ENCODE data around the gene ANXA10.

ANXA10 gene

DNA sequence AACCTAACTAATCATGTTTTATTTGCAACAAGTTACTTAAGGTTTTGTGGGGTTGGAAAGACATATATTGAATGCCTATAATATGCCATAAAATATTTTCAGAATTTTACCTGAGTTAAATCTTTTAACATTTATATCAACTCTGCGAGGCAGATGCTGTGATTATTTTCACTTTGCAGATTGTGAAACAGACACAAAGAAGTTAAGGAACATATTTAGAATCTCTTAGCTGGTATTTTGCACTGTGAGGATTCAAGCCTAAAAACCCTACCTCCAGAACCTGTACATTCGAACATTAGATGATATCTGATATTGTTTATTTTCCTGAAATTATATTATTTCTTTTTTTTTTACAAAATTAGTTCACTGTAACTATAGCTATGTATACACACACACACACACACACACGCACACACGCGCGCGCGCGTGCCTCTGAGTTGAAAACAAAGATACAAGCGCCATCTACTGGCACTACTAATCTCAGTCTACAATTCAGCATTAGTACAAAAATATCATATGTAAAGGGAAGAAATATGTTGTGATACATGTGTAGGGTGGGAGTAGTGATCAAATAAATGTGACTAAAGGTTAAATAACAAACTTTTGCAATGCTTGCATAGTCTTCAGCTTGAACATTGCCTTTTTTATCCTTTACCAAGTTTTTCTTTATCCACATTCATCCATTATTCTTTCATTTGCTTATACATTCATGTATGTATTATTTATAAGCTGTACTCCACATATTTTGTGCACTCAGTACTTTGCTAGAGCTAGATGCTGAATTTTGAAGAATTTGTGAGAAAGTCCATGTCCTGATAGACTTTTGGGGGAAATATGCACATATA lies 61.5 kb downstream of the ANXA10 start:
- Histone ChIP-seq H3K36me3 (ENCODE audit: control insufficient read depth, insufficient read depth, low read length) (no peaks in the 10 kb centered on the region), H3K4me1 (ENCODE audit: control insufficient read depth, insufficient read depth, low read length) (peaks cover 6% of the 10 kb centered on the region), H3K9me3 (ENCODE audit: control insufficient read depth, insufficient read depth, low read length) (no peaks in the 10 kb centered on the region), H3K4me3 (ENCODE audit: low read length) (no peak overlapping the region), H3K27me3 (ENCODE audit: control insufficient read depth, insufficient read depth, low read length) (no peaks in the 10 kb centered on the region), H3K27ac (ENCODE audit: low read length) (no peak overlapping the region)
- DNase-seq (ENCODE audit: low read depth, low spot score), result no peak
- WGBS (ENCODE audit: insufficient coverage, insufficient read length), result no CpG with 5 or more reads among the region's 10 CpGs

DNA sequence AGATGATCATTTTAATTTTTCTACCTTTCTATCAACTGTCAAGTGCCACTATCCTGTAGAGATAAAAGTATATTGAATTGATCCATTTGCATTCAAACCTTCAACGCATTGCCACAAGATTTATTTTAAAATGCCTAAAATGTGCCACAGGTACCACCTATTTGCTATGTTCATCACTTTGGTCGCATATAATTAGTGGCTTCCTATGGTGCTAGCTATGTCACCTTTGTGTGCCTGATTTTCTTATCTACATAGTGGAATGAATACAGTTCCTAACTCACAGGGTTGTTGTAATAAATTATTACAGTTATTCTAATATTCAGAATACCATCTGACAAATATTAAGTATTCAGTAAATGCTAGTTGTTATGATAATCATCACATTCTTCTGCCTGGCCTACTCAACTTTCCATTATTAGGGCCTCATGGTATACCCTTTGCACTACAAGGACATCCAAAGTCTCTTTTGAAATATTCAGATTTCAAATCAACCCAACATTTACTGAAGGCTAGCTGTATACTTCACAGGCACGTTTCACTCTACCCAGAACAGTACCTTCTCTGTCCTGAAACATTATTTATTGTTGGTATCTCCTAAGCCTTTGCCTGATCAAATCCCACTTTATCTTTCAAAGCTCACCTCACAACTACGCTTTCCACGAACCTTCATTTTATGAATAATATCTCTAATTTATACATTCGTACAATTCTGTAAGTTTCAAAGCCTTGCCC lies 62.4 kb downstream of the ANXA10 start:
- DNase-seq (ENCODE audit: low read depth, low spot score), result no peak
- H3K27ac ChIP-seq (ENCODE audit: low read length), result no peak overlapping the region
- no peaks in the 10 kb centered on the region for H3K36me3 ChIP-seq (ENCODE audit: control insufficient read depth, insufficient read depth, low read length)
- no peaks in the 10 kb centered on the region for H3K27me3 ChIP-seq (ENCODE audit: control insufficient read depth, insufficient read depth, low read length)
- no peak overlapping the region for H3K4me3 ChIP-seq (ENCODE audit: low read length)
- 100% methylated on average over 3 of the region's 6 CpGs for WGBS (ENCODE audit: insufficient coverage, insufficient read length)
- H3K4me1 ChIP-seq (ENCODE audit: control insufficient read depth, insufficient read depth, low read length), result peaks cover 6% of the 10 kb centered on the region
- H3K9me3 ChIP-seq (ENCODE audit: control insufficient read depth, insufficient read depth, low read length), result no peaks in the 10 kb centered on the region

DNA sequence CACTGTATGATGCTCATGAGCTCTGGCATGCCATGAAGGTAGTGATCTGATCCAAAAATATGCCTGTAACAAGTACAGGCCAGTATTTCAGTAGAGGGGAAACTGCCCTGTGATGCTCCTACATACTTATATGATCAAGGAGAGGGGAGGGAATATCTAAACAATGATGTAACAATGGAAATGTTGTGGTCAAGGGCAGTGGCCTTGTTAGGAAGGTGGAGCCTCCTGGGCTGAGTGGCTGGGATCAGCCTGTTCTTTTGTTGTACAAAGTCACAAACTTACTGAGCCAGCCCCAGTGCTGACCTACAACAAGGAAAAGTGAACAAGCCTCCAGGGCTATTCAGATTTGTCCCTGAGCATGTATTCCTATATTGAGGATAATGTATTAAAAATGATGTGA lies 70.3 kb downstream of the ANXA10 start:
- Histone ChIP-seq H3K36me3 (ENCODE audit: control insufficient read depth, insufficient read depth, low read length) (no peaks in the 10 kb centered on the region), H3K4me1 (ENCODE audit: control insufficient read depth, insufficient read depth, low read length) (no peaks in the 10 kb centered on the region), H3K9me3 (ENCODE audit: control insufficient read depth, insufficient read depth, low read length) (no peaks in the 10 kb centered on the region), H3K4me3 (ENCODE audit: low read length) (no peak overlapping the region), H3K27ac (ENCODE audit: low read length) (no peak overlapping the region), H3K27me3 (ENCODE audit: control insufficient read depth, insufficient read depth, low read length) (no peaks in the 10 kb centered on the region)
- no peak for DNase-seq (ENCODE audit: low read depth, low spot score)

DNA sequence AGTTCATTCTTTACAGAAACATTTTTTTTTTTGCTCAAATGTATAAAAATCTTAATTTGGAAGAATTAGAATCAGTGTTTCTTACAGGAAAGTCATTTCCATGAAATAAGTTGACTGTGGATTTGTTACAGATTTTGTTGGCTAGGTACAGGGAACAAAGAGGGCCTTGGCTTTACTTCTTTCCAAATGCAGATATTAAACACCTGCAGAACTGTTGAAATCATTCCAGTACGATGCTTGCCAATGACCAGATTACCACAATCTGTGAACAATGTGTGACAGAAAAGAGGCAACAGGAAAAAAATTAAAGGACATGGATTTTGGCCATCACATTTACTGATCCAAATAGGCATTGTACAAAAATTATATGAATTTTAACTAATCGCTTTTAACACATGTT lies 70.8 kb downstream of the ANXA10 start:
- Histone ChIP-seq H3K9me3 (ENCODE audit: control insufficient read depth, insufficient read depth, low read length) (no peaks in the 10 kb centered on the region), H3K27ac (ENCODE audit: low read length) (no peak overlapping the region), H3K4me1 (ENCODE audit: control insufficient read depth, insufficient read depth, low read length) (no peaks in the 10 kb centered on the region), H3K4me3 (ENCODE audit: low read length) (no peak overlapping the region), H3K27me3 (ENCODE audit: control insufficient read depth, insufficient read depth, low read length) (no peaks in the 10 kb centered on the region), H3K36me3 (ENCODE audit: control insufficient read depth, insufficient read depth, low read length) (no peaks in the 10 kb centered on the region)
- WGBS (ENCODE audit: insufficient coverage, insufficient read length), result no CpG with 5 or more reads among the region's 2 CpGs
- no peak for DNase-seq (ENCODE audit: low read depth, low spot score)

DNA sequence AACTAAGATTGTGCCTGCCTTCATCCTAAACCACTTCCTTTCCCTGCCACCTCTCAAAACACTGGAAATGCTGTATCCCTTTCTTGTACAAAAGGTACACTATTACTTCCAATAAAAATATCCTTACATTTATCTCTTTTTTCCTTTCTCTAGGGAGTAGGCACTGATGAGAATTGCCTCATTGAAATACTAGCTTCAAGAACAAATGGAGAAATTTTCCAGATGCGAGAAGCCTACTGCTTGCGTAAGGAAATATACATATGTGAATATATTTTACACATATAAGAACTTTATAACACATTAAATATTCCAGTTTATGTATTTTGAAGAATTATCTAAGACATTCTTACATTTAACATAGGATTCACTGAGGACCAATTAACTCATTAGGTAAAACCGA lies 71.7 kb downstream of the ANXA10 start:
- H3K27me3 ChIP-seq (ENCODE audit: control insufficient read depth, insufficient read depth, low read length), result no peaks in the 10 kb centered on the region
- H3K4me1 ChIP-seq (ENCODE audit: control insufficient read depth, insufficient read depth, low read length), result no peaks in the 10 kb centered on the region
- H3K36me3 ChIP-seq (ENCODE audit: control insufficient read depth, insufficient read depth, low read length), result no peaks in the 10 kb centered on the region
- no CpG with 5 or more reads among the region's 3 CpGs for WGBS (ENCODE audit: insufficient coverage, insufficient read length)
- H3K27ac ChIP-seq (ENCODE audit: low read length), result no peak overlapping the region
- DNase-seq (ENCODE audit: low read depth, low spot score), result no peak
- no peaks in the 10 kb centered on the region for H3K9me3 ChIP-seq (ENCODE audit: control insufficient read depth, insufficient read depth, low read length)
- H3K4me3 ChIP-seq (ENCODE audit: low read length), result no peak overlapping the region

DNA sequence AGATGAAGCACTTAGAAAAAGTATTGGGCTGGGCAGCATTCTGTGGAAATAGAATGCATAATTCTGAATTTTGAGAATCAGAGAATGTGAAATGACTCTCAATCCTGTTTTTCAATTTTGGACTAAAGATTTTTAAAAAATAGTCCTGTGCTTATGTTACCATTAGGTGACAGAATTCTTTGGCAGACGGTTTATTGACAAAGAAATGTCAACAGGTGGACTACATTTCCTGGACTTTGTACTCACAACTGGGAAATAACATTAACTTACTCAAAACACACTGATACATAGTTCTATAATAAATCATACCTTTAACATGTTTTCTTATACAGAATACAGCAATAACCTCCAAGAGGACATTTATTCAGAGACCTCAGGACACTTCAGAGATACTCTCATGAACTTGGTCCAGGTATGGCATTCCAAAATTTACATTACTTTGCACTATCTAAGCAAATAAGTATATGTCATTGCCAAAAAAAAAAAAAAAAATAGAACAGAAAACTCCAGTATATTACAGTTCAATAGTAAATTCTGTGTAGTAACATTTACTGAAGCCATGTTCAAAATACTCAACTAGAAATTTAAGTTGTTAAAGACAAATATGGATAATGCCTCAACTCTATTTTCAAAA lies 72.7 kb downstream of the ANXA10 start:
- Histone ChIP-seq H3K27ac (ENCODE audit: low read length) (no peak overlapping the region), H3K4me3 (ENCODE audit: low read length) (no peak overlapping the region), H3K4me1 (ENCODE audit: control insufficient read depth, insufficient read depth, low read length) (no peaks in the 10 kb centered on the region), H3K27me3 (ENCODE audit: control insufficient read depth, insufficient read depth, low read length) (no peaks in the 10 kb centered on the region), H3K36me3 (ENCODE audit: control insufficient read depth, insufficient read depth, low read length) (no peaks in the 10 kb centered on the region), H3K9me3 (ENCODE audit: control insufficient read depth, insufficient read depth, low read length) (no peaks in the 10 kb centered on the region)
- no CpG with 5 or more reads among the region's 1 CpG for WGBS (ENCODE audit: insufficient coverage, insufficient read length)
- no peak for DNase-seq (ENCODE audit: low read depth, low spot score)

DNA sequence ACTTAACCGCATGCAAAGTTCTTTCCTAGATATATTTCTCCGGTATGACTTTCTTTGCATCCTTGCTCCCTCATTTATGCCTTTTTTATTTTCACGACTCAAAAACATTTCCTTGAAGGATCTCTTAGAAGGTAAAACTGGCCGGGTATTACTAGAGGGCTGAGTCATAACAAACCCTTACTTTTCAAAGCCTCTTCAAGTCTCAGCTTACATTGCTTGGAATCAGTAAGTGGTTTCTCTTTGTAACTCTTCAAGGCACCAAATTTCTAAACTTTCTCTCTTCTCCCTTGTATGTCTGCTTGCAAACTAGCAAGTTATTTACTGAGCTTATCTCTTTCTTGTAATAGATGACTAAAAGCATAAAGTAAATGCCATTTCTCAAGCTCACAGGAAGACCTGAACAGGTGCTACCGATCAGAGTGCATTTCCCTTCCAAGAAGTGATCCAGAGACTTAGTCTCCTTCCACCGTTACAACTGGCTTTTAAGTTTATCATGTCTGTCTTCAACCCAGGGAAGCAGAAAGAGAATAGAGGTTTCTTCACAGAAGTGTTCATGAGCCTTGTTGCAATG lies 75.5 kb downstream of the ANXA10 start:
- H3K27ac ChIP-seq (ENCODE audit: low read length), result no peak overlapping the region
- WGBS (ENCODE audit: insufficient coverage, insufficient read length), result no CpG with 5 or more reads among the region's 6 CpGs
- H3K4me1 ChIP-seq (ENCODE audit: control insufficient read depth, insufficient read depth, low read length), result no peaks in the 10 kb centered on the region
- H3K36me3 ChIP-seq (ENCODE audit: control insufficient read depth, insufficient read depth, low read length), result no peaks in the 10 kb centered on the region
- H3K27me3 ChIP-seq (ENCODE audit: control insufficient read depth, insufficient read depth, low read length), result no peaks in the 10 kb centered on the region
- no peaks in the 10 kb centered on the region for H3K9me3 ChIP-seq (ENCODE audit: control insufficient read depth, insufficient read depth, low read length)
- no peak overlapping the region for H3K4me3 ChIP-seq (ENCODE audit: low read length)
- no peak for DNase-seq (ENCODE audit: low read depth, low spot score)

DNA sequence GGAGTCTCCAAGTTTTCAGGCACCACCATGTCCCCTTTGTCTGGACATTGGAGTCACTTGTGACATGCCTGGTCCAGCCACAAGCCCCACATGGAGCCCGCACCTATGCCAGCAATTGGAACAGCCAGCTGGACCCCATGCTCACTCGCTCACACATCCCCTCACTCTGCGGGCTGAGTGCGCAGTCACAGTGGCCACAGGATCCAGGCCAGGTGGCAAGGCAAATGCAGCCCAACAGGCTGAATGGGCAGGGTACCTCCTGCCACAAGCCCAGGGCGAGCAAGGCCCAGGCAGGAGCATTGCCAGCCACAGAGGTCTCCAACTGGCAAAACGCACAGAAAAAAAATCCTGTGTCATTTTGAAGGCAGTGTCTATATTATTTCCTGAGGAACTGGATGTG lies 82.0 kb downstream of the ANXA10 start:
- Histone ChIP-seq H3K9me3 (ENCODE audit: control insufficient read depth, insufficient read depth, low read length) (no peaks in the 10 kb centered on the region), H3K36me3 (ENCODE audit: control insufficient read depth, insufficient read depth, low read length) (no peaks in the 10 kb centered on the region), H3K27ac (ENCODE audit: low read length) (no peak overlapping the region), H3K4me3 (ENCODE audit: low read length) (no peak overlapping the region), H3K4me1 (ENCODE audit: control insufficient read depth, insufficient read depth, low read length) (no peaks in the 10 kb centered on the region; the same call in 1 of the 2 replicates), H3K27me3 (ENCODE audit: control insufficient read depth, insufficient read depth, low read length) (no peaks in the 10 kb centered on the region)
- no peak for DNase-seq (ENCODE audit: low read depth, low spot score)
- WGBS (ENCODE audit: insufficient coverage, insufficient read length), result no CpG with 5 or more reads among the region's 6 CpGs

DNA sequence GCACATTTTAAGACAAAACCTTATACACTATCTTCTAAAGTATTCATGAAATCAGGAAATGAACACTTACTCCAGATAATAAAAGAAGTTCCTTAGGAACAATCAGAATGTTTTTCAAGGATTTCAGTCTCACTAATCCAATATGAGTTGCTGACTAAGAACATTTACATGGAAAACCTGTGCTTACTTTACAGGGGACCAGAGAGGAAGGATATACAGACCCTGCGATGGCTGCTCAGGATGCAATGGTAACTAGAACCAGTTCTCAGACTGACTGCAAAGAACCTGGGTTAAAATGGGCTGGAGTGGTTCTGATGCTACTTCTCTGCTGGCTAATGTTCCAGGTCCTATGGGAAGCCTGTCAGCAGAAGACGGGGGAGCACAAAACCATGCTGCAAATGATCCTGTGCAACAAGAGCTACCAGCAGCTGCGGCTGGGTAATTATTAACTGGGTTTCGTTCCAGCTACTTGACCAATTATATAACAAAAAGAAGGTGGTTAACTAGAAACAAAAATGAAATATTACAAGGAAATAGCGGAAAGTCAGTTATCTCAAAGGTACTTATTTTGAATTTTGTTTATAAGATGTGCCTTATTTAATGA lies 85.3 kb downstream of the ANXA10 start:
- H3K9me3 ChIP-seq (ENCODE audit: control insufficient read depth, insufficient read depth, low read length), result no peaks in the 10 kb centered on the region
- H3K4me1 ChIP-seq (ENCODE audit: control insufficient read depth, insufficient read depth, low read length), result no peaks in the 10 kb centered on the region; the same call in 1 of the 2 replicates
- no peak for DNase-seq (ENCODE audit: low read depth, low spot score)
- no peak overlapping the region for H3K4me3 ChIP-seq (ENCODE audit: low read length)
- no CpG with 5 or more reads among the region's 5 CpGs for WGBS (ENCODE audit: insufficient coverage, insufficient read length)
- H3K36me3 ChIP-seq (ENCODE audit: control insufficient read depth, insufficient read depth, low read length), result no peaks in the 10 kb centered on the region
- H3K27me3 ChIP-seq (ENCODE audit: control insufficient read depth, insufficient read depth, low read length), result no peaks in the 10 kb centered on the region
- H3K27ac ChIP-seq (ENCODE audit: low read length), result no peak overlapping the region

Data from iPS DF 6.9 (cell line).